Fibroblast of lung (primary cell): ENCODE data around the gene DDR2. TPM values are rescaled to one million over a fixed set of nuclear protein-coding genes. Genes with fewer than 3 reads are reported as not detected.

Source experiments
- DNase-seq, 2 donors: peaks; one replicate each; pipeline versions ENCODE4 v3.0.0 to v3.0.0-alpha.2; 2010; ENCODE audit warnings: low read depth in 2 of 2
- H2AFZ ChIP-seq: 2 replicates; pipeline ENCODE4 v1.5.1; 2012; ENCODE audit warnings: low read length, control low read depth, inconsistent platforms
- H3K27ac ChIP-seq: 2 replicates; pipeline ENCODE4 v1.5.1; 2011; ENCODE audit warnings: low read length, control low read depth; ENCODE audit not compliant: insufficient read depth
- H3K27me3 ChIP-seq: 2 replicates; pipeline ENCODE4 v1.5.1; 2011; ENCODE audit warnings: mild to moderate bottlenecking, low read length; ENCODE audit not compliant: control insufficient read depth, insufficient read depth
- H3K36me3 ChIP-seq: 2 replicates; pipeline ENCODE4 v1.5.1; 2011; ENCODE audit warnings: low read length; ENCODE audit not compliant: control insufficient read depth, insufficient read depth
- H3K4me1 ChIP-seq: 2 replicates; pipeline ENCODE4 v1.5.1; 2011; ENCODE audit warnings: low read length; ENCODE audit not compliant: control insufficient read depth, insufficient read depth; ENCODE audit errors: extremely low read depth
- H3K4me2 ChIP-seq: 2 replicates; pipeline ENCODE4 v1.5.1; 2011; ENCODE audit warnings: low read length, control low read depth; ENCODE audit not compliant: insufficient read depth; ENCODE audit errors: extremely low read depth
- H3K4me3 ChIP-seq, 4 experiments: fragments of 200-600 bp in 1 of 4; sonication (generic) in 1 of 4; replicated peaks in 1 of 4; 2 replicates each; pipeline ENCODE4 v1.5.1; 2011 to 2016; ENCODE audit warnings: low read length in 4 of 4, low read depth in 3 of 4, mild to moderate bottlenecking in 3 of 4, control low read depth in 2 of 4, inconsistent platforms in 1 of 4, mixed read lengths in 1 of 4; ENCODE audit not compliant: insufficient read depth in 1 of 4; ENCODE audit errors: control extremely low read depth in 1 of 4
- H3K79me2 ChIP-seq: 2 replicates; pipeline ENCODE4 v1.5.1; 2012; ENCODE audit warnings: mild to moderate bottlenecking, low read length, inconsistent platforms; ENCODE audit not compliant: control insufficient read depth, insufficient read depth
- H3K9ac ChIP-seq: 2 replicates; pipeline ENCODE4 v1.5.1; 2011; ENCODE audit warnings: mild to moderate bottlenecking, low read length, control low read depth; ENCODE audit not compliant: insufficient read depth
- H3K9me3 ChIP-seq: 2 replicates; pipeline ENCODE4 v1.5.1; 2012; ENCODE audit warnings: low read depth, low read length; ENCODE audit not compliant: control insufficient read depth, insufficient read depth
- H4K20me1 ChIP-seq: 2 replicates; pipeline ENCODE4 v1.5.1; 2011; ENCODE audit warnings: low read length; ENCODE audit not compliant: control insufficient read depth, insufficient read depth; ENCODE audit errors: extremely low read depth
- CTCF ChIP-seq, 2 donors: IDR thresholded peaks in 1 of 2; conservative IDR thresholded peaks in 1 of 2; 1 replicate in 1 of 2; 2 replicates in 1 of 2; pipeline ENCODE4 v1.5.1; 2011 to 2012; ENCODE audit warnings: low read length in 2 of 2, control low read depth in 1 of 2, inconsistent platforms in 1 of 2, low read depth in 1 of 2, mild to moderate bottlenecking in 1 of 2
- EZH2 ChIP-seq: IDR thresholded peaks from 2 replicates; pipeline ENCODE4 v1.5.1; 2012; ENCODE audit warnings: low read length, control low read depth, mild to moderate bottlenecking; ENCODE audit errors: missing control alignments
- polyA plus RNA-seq, 2 donors: library from polyadenylated mRNA; depleted of rRNA in 1 of 2; stranded (reverse) in 1 of 2; unstranded in 1 of 2; fragments of >200 nt; gene quantifications; 2 replicates each; pipeline ENCODE4 v1.2.1, GENCODE V29; 2011 to 2012; ENCODE audit warnings: missing spikeins in 1 of 2
- total RNA-seq: library from RNA; depleted of rRNA; stranded (reverse); fragments of >200 nt; gene quantifications from 2 replicates; pipeline ENCODE4 v1.2.1, GENCODE V29; 2014

The DDR2 gene
- total and polyA plus RNA-seq, 2 donors (not counting 1 experiment from before 2014, with no cell fraction given), result 192 to 303 TPM

- Histone ChIP-seq H3K36me3 (peaks cover 6% of the 10 kb centered on the region), H3K4me1 (peaks cover 4% of the 10 kb centered on the region), H3K27ac (no peak overlapping the region), H2AFZ (no peak overlapping the region), H3K9ac (no peak overlapping the region), H3K9me3 (no peaks in the 10 kb centered on the region), H3K4me2 (no peak overlapping the region), H4K20me1 (no peaks in the 10 kb centered on the region), H3K79me2 (peaks cover 31% of the 10 kb centered on the region), H3K27me3 (no peaks in the 10 kb centered on the region), H3K4me3 (no peak overlapping the region)
- TF ChIP-seq CTCF (conservative IDR thresholded peaks at IDR 0.05 in 1 of 2, IDR thresholded peaks at IDR 0.05 in 1 of 2; ENCODE audit: low read depth in 1 of 2, low read length in 2 of 2) (no peak), EZH2 (no peak)
- DNase-seq, result no peak
These were observed 103.9 kb downstream of the DDR2 start for GRCh38 chr1:162736184-162736583.

- Histone ChIP-seq H2AFZ (no peak overlapping the region), H3K4me1 (peaks cover 4% of the 10 kb centered on the region), H3K27me3 (no peaks in the 10 kb centered on the region), H3K36me3 (peaks cover 8% of the 10 kb centered on the region), H3K9ac (no peak overlapping the region), H3K27ac (no peak overlapping the region), H4K20me1 (no peaks in the 10 kb centered on the region), H3K4me2 (no peak overlapping the region), H3K9me3 (no peaks in the 10 kb centered on the region), H3K4me3 (no peak overlapping the region), H3K79me2 (peaks cover 34% of the 10 kb centered on the region)
- no peak for DNase-seq
- TF ChIP-seq EZH2 (no peak), CTCF (conservative IDR thresholded peaks at IDR 0.05 in 1 of 2, IDR thresholded peaks at IDR 0.05 in 1 of 2; ENCODE audit: low read depth in 1 of 2, low read length in 2 of 2) (no peak)
These were observed 104.4 kb downstream of the DDR2 start for GRCh38 chr1:162736633-162737067.

- no peaks in the 10 kb centered on the region for H4K20me1 ChIP-seq
- peak in 1 of 2 donors; percentile 38 for DNase-seq
- no peak overlapping the region for H2AFZ ChIP-seq
- no peaks in the 10 kb centered on the region for H3K4me1 ChIP-seq
- no peak overlapping the region for H3K9ac ChIP-seq
- TF ChIP-seq CTCF (conservative IDR thresholded peaks at IDR 0.05 in 1 of 2, IDR thresholded peaks at IDR 0.05 in 1 of 2; ENCODE audit: low read depth in 1 of 2, low read length in 2 of 2), result no peak
- TF ChIP-seq EZH2, result no peak
- H3K27ac ChIP-seq, result no peak overlapping the region
- peaks cover 18% of the 10 kb centered on the region for H3K79me2 ChIP-seq
- no peaks in the 10 kb centered on the region for H3K9me3 ChIP-seq
- H3K4me2 ChIP-seq, result no peak overlapping the region
- H3K27me3 ChIP-seq, result no peaks in the 10 kb centered on the region
- H3K36me3 ChIP-seq, result peaks cover 4% of the 10 kb centered on the region
- no peak overlapping the region for H3K4me3 ChIP-seq
These were observed 108.5 kb downstream of the DDR2 start for GRCh38 chr1:162740755-162741154.
